Amniotic stem cell (primary cell): ENCODE measurements around the gene NUDCD2.
"Not testable (repeated sequence)": the region's sequence is repeated elsewhere in the genome, so short reads cannot be mapped to it uniquely, and the experiment has no call there.

ENCODE experiments used
- DNase-seq: peaks from one replicate; lab custom pipeline; 2025; lab: John Stamatoyannopoulos, UW

Gene NUDCD2

GRCh38 chr5:163426128-163426527 is 33.8 kb downstream of the NUDCD2 start:
- DNase-seq: not testable (repeated sequence)

GRCh38 chr5:163424836-163425235 is 35.1 kb downstream of the NUDCD2 start:
- no peak for DNase-seq

- not testable (repeated sequence) for DNase-seq
These were observed 44.2 kb downstream of the NUDCD2 start for GRCh38 chr5:163415673-163416072.

- no peak for DNase-seq
These were observed 49.4 kb downstream of the NUDCD2 start for GRCh38 chr5:163410505-163410904.

GRCh38 chr5:163409384-163409783 is 50.5 kb downstream of the NUDCD2 start:
- DNase-seq: no peak

GRCh38 chr5:163408311-163408923 is 51.5 kb downstream of the NUDCD2 start:
- no peak for DNase-seq

GRCh38 chr5:163407034-163407655 is 52.8 kb downstream of the NUDCD2 start:
- DNase-seq: no peak

GRCh38 chr5:163404364-163405173 is 55.3 kb downstream of the NUDCD2 start:
- DNase-seq: no peak

- no peak for DNase-seq
These were observed 57.9 kb downstream of the NUDCD2 start for GRCh38 chr5:163402007-163402406.

GRCh38 chr5:163401271-163401670 is 58.6 kb downstream of the NUDCD2 start:
- no peak for DNase-seq

- no peak for DNase-seq
These were observed 60.0 kb downstream of the NUDCD2 start for GRCh38 chr5:163399923-163400322.

GRCh38 chr5:163397354-163397753 is 62.5 kb downstream of the NUDCD2 start:
- no peak for DNase-seq

- not testable (repeated sequence) for DNase-seq
These were observed 63.0 kb downstream of the NUDCD2 start for GRCh38 chr5:163396818-163397340.
